Measurements from ENCODE around the gene PPP2R2B.

GRCh38 chr5:146761811-146762210, 116.7 kb downstream of the PPP2R2B start:
- no peak for TF ChIP-seq CTCF (conservative IDR thresholded peaks at IDR 0.05; ENCODE audit: low read depth, low read length)
- TF ChIP-seq EZH2phosphoT487 (IDR thresholded peaks at IDR 0.05; ENCODE audit: borderline replicate concordance, low read length), result no peak

Data from PC-3 (cell line).